Right lobe of liver (tissue), 4 donors: ENCODE data around the gene PTPRD.

ENCODE experiments used
- POLR2A ChIP-seq: fragments of 450-650 bp; IDR thresholded peaks from one replicate; pipeline ENCODE4 v1.6.1; 2017; ENCODE audit warnings: antibody characterized with exemption, mild to moderate bottlenecking
- TF ChIP-seq, protein P1 (sequence below), 4 donors: fragments of 200-600 bp in 3 of 4; fragments of 450-650 bp in 1 of 4; IDR thresholded peaks; one replicate each; pipeline versions ENCODE4 v1.5.1 to v1.8.0; 2016 to 2022; ENCODE audit warnings: antibody characterized with exemption in 4 of 4, mild to moderate bottlenecking in 2 of 4
- donor health status: DM: no; HTN: no; CAD: no.
- donor health status: DM: no; HTN: no; CAD: no.
- donor health status: DM: no; HTN: yes; CAD: no.

DNA sequence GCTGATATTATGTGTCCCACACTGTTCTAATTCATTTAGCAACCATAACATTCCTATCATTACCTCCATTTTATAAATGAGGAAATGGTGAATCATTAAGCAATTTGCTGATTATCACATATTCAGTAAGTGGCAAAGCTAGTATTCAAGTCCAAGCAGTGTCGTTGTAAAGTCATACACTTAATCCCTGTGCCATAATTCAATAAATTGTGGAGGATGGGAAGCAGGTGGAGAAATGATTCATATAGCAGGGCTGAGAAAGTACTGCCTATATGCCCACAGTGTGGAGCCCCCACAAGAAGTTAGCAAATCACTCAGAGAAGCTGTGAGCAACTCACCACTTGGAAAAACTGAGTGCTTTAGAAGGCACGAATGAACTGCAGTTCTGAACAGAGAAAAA is 691.0 kb downstream of the PTPRD start:
- TF ChIP-seq, protein P1, sequence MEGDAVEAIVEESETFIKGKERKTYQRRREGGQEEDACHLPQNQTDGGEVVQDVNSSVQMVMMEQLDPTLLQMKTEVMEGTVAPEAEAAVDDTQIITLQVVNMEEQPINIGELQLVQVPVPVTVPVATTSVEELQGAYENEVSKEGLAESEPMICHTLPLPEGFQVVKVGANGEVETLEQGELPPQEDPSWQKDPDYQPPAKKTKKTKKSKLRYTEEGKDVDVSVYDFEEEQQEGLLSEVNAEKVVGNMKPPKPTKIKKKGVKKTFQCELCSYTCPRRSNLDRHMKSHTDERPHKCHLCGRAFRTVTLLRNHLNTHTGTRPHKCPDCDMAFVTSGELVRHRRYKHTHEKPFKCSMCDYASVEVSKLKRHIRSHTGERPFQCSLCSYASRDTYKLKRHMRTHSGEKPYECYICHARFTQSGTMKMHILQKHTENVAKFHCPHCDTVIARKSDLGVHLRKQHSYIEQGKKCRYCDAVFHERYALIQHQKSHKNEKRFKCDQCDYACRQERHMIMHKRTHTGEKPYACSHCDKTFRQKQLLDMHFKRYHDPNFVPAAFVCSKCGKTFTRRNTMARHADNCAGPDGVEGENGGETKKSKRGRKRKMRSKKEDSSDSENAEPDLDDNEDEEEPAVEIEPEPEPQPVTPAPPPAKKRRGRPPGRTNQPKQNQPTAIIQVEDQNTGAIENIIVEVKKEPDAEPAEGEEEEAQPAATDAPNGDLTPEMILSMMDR (IDR thresholded peaks at IDR 0.05): no peak
- TF ChIP-seq POLR2A: no peak
